Upper lobe of right lung (tissue), 1 donor: ENCODE results near the gene COLEC12. TPM values are rescaled to one million over a fixed set of nuclear protein-coding genes. Genes with fewer than 3 reads are reported as not detected.

Experiments
- ATAC-seq: fragments of 200-7000 bp; cut with Tn5 transposase; one replicate; pipeline ENCODE4 v1.9.1; 2020; ENCODE audit warnings: mild to moderate bottlenecking, moderate library complexity
- DNase-seq: peaks from one replicate; pipeline ENCODE4 v3.0.0-alpha.2; 2020
- H3K27ac ChIP-seq: fragments of 200-600 bp; one replicate; pipeline ENCODE4 v1.8.0; 2022
- H3K27me3 ChIP-seq: fragments of 200-600 bp; one replicate; pipeline ENCODE4 v1.8.0; 2022; ENCODE audit warnings: mild to moderate bottlenecking
- H3K36me3 ChIP-seq: fragments of 200-600 bp; one replicate; pipeline ENCODE4 v1.8.0; 2022
- H3K4me1 ChIP-seq: fragments of 200-600 bp; one replicate; pipeline ENCODE4 v1.8.0; 2022
- H3K4me3 ChIP-seq: fragments of 200-600 bp; one replicate; pipeline ENCODE4 v1.8.0; 2022; ENCODE audit warnings: mild to moderate bottlenecking
- H3K9me3 ChIP-seq: fragments of 200-600 bp; one replicate; pipeline ENCODE4 v1.8.0; 2022
- intact Hi-C: fragments of 100-400 bp; cut with DNase I; formaldehyde crosslinking; loops from one replicate; pipeline ENCODE4 v1.11.0; 2022
- total RNA-seq: library from RNA; stranded (reverse); fragmentation: NEBNext Ultra II Directional; extraction: Animal tissue kit (Norgen Biotek cat#: 25700); gene quantifications from one replicate; pipeline ENCODE4 v1.2.1, GENCODE V29; 2021
- TF ChIP-seq, protein P1 (sequence below): fragments of 200-600 bp; IDR thresholded peaks from one replicate; pipeline ENCODE4 v1.8.0; 2022; ENCODE audit warnings: antibody characterized with exemption
- donor health status: DM: no; HTN: yes; CAD: no; lungs with severe emphysema.

COLEC12 gene
- total RNA-seq, 1 donor from 2014 or later, result 55.2 TPM

DNA sequence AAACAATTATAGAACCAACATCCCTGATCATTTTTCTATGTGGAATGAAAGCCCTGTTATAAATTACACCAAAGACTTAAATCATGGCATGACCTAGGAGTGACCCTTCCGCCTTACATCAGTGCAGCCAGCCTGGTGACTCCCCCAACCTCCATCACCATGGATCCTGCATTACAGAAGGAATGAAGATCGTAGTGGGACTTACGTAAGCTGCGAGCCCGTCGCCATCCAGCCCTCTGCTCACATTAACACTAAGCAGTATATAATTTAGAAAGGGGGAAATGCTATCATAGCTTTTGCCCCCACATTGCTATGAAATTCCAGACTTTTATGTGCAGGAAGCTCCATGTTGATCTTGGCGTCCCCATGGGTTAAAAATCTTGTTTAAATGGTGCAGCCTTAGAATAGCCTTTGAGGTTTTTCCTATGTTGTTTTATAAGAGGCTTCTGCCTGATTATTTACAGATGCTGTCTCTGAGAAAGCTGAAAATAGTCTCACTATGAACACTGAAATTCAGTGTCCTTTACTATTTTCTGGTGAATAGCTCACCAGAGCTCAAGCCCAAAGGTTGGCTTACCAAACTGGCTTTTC is 76.3 kb downstream of the COLEC12 start:
- no peak overlapping the region for H3K27ac ChIP-seq

DNA sequence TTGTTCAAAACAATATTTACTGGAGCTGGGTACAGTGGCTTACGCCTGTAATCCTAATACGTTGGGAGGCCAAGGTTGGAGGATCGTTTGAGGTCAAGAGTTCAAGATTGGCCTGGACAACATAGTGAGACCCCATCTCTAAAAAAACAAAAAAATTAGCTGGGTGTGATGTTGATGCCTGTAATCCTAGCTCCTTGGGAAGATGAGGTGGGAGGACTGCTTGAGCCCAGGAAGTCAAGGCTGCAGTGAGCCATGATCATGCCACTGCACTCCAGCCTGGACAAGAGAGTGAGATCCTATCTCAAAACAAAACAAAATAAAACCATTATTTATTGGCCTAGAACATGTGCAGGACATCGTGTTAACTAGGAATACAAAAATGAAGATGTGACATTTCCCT is 77.5 kb downstream of the COLEC12 start:
- no peaks in the 10 kb centered on the region for H3K27me3 ChIP-seq
- DNase-seq (no peak), ATAC-seq (no peak)
- intact Hi-C loops, result no loop called here
- TF ChIP-seq, protein P1, sequence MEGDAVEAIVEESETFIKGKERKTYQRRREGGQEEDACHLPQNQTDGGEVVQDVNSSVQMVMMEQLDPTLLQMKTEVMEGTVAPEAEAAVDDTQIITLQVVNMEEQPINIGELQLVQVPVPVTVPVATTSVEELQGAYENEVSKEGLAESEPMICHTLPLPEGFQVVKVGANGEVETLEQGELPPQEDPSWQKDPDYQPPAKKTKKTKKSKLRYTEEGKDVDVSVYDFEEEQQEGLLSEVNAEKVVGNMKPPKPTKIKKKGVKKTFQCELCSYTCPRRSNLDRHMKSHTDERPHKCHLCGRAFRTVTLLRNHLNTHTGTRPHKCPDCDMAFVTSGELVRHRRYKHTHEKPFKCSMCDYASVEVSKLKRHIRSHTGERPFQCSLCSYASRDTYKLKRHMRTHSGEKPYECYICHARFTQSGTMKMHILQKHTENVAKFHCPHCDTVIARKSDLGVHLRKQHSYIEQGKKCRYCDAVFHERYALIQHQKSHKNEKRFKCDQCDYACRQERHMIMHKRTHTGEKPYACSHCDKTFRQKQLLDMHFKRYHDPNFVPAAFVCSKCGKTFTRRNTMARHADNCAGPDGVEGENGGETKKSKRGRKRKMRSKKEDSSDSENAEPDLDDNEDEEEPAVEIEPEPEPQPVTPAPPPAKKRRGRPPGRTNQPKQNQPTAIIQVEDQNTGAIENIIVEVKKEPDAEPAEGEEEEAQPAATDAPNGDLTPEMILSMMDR, result no peak
- H3K4me3 ChIP-seq, result no peak overlapping the region
- H3K4me1 ChIP-seq, result no peaks in the 10 kb centered on the region
- H3K27ac ChIP-seq, result no peak overlapping the region
- no peaks in the 10 kb centered on the region for H3K36me3 ChIP-seq
- H3K9me3 ChIP-seq, result no peaks in the 10 kb centered on the region

More for the DNA sequence above, 76.3 kb downstream of the COLEC12 start:
- intact Hi-C loops, result no loop called here
- DNase-seq, result no peak
- H3K9me3 ChIP-seq, result no peaks in the 10 kb centered on the region
- TF ChIP-seq, protein P1, result no peak
- no peaks in the 10 kb centered on the region for H3K36me3 ChIP-seq
- no peaks in the 10 kb centered on the region for H3K27me3 ChIP-seq
- no peak for ATAC-seq
- H3K4me3 ChIP-seq, result no peak overlapping the region
- no peaks in the 10 kb centered on the region for H3K4me1 ChIP-seq

GRCh38 chr18:421247-422155 is 79.0 kb downstream of the COLEC12 start:
- intact Hi-C loops, result no loop called here
- TF ChIP-seq, protein P1, result no peak
- Histone ChIP-seq H3K27ac (no peak overlapping the region), H3K4me3 (no peak overlapping the region), H3K36me3 (no peaks in the 10 kb centered on the region), H3K4me1 (no peaks in the 10 kb centered on the region), H3K27me3 (no peaks in the 10 kb centered on the region), H3K9me3 (no peaks in the 10 kb centered on the region)
- no peak for DNase-seq
- ATAC-seq, result no peak

GRCh38 chr18:420661-421246 is 79.7 kb downstream of the COLEC12 start:
- intact Hi-C loops, result no loop called here
- Histone ChIP-seq H3K27me3 (no peaks in the 10 kb centered on the region), H3K4me1 (no peaks in the 10 kb centered on the region), H3K36me3 (no peaks in the 10 kb centered on the region), H3K9me3 (no peaks in the 10 kb centered on the region), H3K4me3 (no peak overlapping the region), H3K27ac (no peak overlapping the region)
- ATAC-seq (no peak), DNase-seq (no peak)
- TF ChIP-seq, protein P1, result no peak

DNA sequence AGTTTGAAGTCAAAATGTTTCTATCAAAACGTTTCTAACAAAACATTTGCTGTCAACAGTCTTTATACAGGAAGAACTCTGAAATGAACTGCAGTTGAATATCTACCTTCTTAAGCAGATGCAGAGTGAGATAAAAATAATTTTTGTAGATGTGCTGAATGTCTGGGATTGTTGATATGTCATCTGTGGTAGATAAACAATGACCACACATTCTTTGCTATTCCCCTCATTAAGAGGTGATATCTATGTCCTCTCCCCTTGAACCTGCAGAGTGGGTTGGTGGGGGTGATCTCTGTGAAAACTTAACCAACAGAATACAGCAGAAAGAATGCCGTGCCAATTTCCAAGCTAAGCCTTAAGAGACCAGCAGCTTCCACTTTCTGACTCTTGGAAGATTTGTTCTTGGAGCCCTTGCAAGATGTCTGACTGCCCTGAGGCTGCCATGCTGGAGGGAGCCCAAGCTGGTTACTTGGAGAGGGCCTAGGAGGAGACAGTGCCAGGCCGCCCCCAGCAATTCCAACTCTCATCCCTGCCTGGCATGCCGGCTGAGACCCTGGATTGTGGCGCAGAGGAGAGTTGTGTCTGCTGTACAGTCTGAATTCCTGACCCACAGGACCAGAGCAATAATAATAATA is 80.8 kb downstream of the COLEC12 start:
- intact Hi-C loops, result no loop called here

More for the DNA sequence above, 80.8 kb downstream of the COLEC12 start:
- TF ChIP-seq, protein P1, result no peak
- Histone ChIP-seq H3K4me1 (no peaks in the 10 kb centered on the region), H3K4me3 (no peak overlapping the region), H3K36me3 (no peaks in the 10 kb centered on the region), H3K27ac (no peak overlapping the region), H3K27me3 (no peaks in the 10 kb centered on the region), H3K9me3 (no peaks in the 10 kb centered on the region)
- no peak for DNase-seq
- no peak for ATAC-seq
